ENCODE data around the gene JAML. TPM values are rescaled to one million over a fixed set of nuclear protein-coding genes. Genes with fewer than 3 reads are reported as not detected.

JAML gene
- total RNA-seq, 2 experiments from 2014 or later, result 26.7 to 30.3 TPM

GRCh38 chr11:118267486-118267885, 42.7 kb upstream of the JAML start:
- Histone ChIP-seq H3K4me1 (ENCODE audit: insufficient read depth, low read length) (peaks cover 17% of the 10 kb centered on the region), H3K4me3 (ENCODE audit: low read length) (no peak overlapping the region), H3K36me3 (ENCODE audit: insufficient read depth, low read length) (no peaks in the 10 kb centered on the region), H3K27me3 (ENCODE audit: control insufficient read depth in 1 of 2, insufficient read depth in 2 of 2, low read length in 2 of 2) (no peaks in the 10 kb centered on the region), H3K27ac (ENCODE audit: low read depth in 1 of 2, low read length in 2 of 2) (no peak overlapping the region), H3K9me3 (ENCODE audit: control insufficient read depth in 1 of 2, insufficient read depth in 1 of 2, low read length in 2 of 2) (no peaks in the 10 kb centered on the region)
- H3K4me3 Mint-ChIP-seq, result no peak overlapping the region
- no peak overlapping the region for H3K27ac Mint-ChIP-seq
- ATAC-seq (ENCODE audit: poor library complexity) (no peak), DNase-seq (no peak)
- no peaks in the 10 kb centered on the region for H3K36me3 Mint-ChIP-seq (ENCODE audit: low read depth)
- CTCF ChIA-PET, result no interaction called here
- TF ChIP-seq CTCF (IDR thresholded peaks at IDR 0.05), result no peak
- no peaks in the 10 kb centered on the region for H3K27me3 Mint-ChIP-seq
- no peaks in the 10 kb centered on the region for H3K9me3 Mint-ChIP-seq
- intact Hi-C loops (cut with DNase I, micrococcal nuclease), result no loop called here
- POLR2A ChIA-PET, result no interaction called here
- peaks cover 33% of the 10 kb centered on the region for H3K4me1 Mint-ChIP-seq (ENCODE audit: low read depth)

GRCh38 chr11:118265954-118266353, 41.1 kb upstream of the JAML start:
- ATAC-seq (ENCODE audit: poor library complexity), result no peak
- H3K4me1 ChIP-seq (ENCODE audit: insufficient read depth, low read length), result peaks cover 17% of the 10 kb centered on the region
- intact Hi-C loops (cut with DNase I, micrococcal nuclease), result no loop called here
- Mint-ChIP-seq H3K27ac (no peak overlapping the region), H3K4me3 (no peak overlapping the region), H3K9me3 (no peaks in the 10 kb centered on the region), H3K4me1 (ENCODE audit: low read depth) (peaks cover 36% of the 10 kb centered on the region), H3K36me3 (ENCODE audit: low read depth) (no peaks in the 10 kb centered on the region), H3K27me3 (no peaks in the 10 kb centered on the region)
- H3K36me3 ChIP-seq (ENCODE audit: insufficient read depth, low read length), result no peaks in the 10 kb centered on the region
- no peak overlapping the region for H3K27ac ChIP-seq (ENCODE audit: low read depth in 1 of 2, low read length in 2 of 2)
- H3K4me3 ChIP-seq (ENCODE audit: low read length), result no peak overlapping the region
- ChIA-PET POLR2A (interaction anchor here (0.9 to 3.5 kb wide), 2 partner anchors 14 to 41 kb away, joined by 3 to 16 read pairs; partner anchors contain the start of genes JAML and MPZL3), CTCF (interaction anchor here (0.8 to 1.4 kb wide), 2 partner anchors 27 to 67 kb away, joined by 3 read pairs; no protein-coding TSS in a partner anchor)
- H3K27me3 ChIP-seq (ENCODE audit: control insufficient read depth in 1 of 2, insufficient read depth in 2 of 2, low read length in 2 of 2), result no peaks in the 10 kb centered on the region
- TF ChIP-seq CTCF (IDR thresholded peaks at IDR 0.05), result no peak
- no peaks in the 10 kb centered on the region for H3K9me3 ChIP-seq (ENCODE audit: control insufficient read depth in 1 of 2, insufficient read depth in 1 of 2, low read length in 2 of 2)
- no peak for DNase-seq

- Mint-ChIP-seq H3K27ac (peak overlapping the region; percentile 86), H3K27me3 (no peaks in the 10 kb centered on the region), H3K36me3 (ENCODE audit: low read depth) (no peaks in the 10 kb centered on the region), H3K4me3 (peak overlapping the region; percentile 90), H3K9me3 (no peaks in the 10 kb centered on the region), H3K4me1 (ENCODE audit: low read depth) (peaks cover 47% of the 10 kb centered on the region)
- ATAC-seq (ENCODE audit: poor library complexity), result no peak
- ChIA-PET POLR2A (interaction anchor here (0.6 to 3.5 kb wide), 10 partner anchors 13 to 171 kb away, joined by 3 to 16 read pairs (median 4); partner anchors contain the start of genes CD3E, JAML and MPZL3), CTCF (interaction anchor here (0.6 to 2.2 kb wide), 11 partner anchors 18 to 74 kb away, joined by 3 to 14 read pairs (median 3); no protein-coding TSS in a partner anchor)
- peak overlapping the region; percentile 40 for H3K4me3 ChIP-seq (ENCODE audit: low read length)
- no peak for TF ChIP-seq CTCF (IDR thresholded peaks at IDR 0.05)
- no peaks in the 10 kb centered on the region for H3K36me3 ChIP-seq (ENCODE audit: insufficient read depth, low read length)
- intact Hi-C loops (cut with DNase I, micrococcal nuclease), result no loop called here
- no peaks in the 10 kb centered on the region for H3K27me3 ChIP-seq (ENCODE audit: control insufficient read depth in 1 of 2, insufficient read depth in 2 of 2, low read length in 2 of 2)
- H3K9me3 ChIP-seq (ENCODE audit: control insufficient read depth in 1 of 2, insufficient read depth in 1 of 2, low read length in 2 of 2), result no peaks in the 10 kb centered on the region
- DNase-seq, result no peak
- H3K4me1 ChIP-seq (ENCODE audit: insufficient read depth, low read length), result peaks cover 17% of the 10 kb centered on the region
- H3K27ac ChIP-seq (ENCODE audit: low read depth in 1 of 2, low read length in 2 of 2), result no peak overlapping the region
These were observed 40.0 kb upstream of the JAML start for GRCh38 chr11:118264569-118265465.
